PFSK-1 (cell line): ENCODE data around the gene HPD.

Source experiments
- TAF1 ChIP-seq: IDR thresholded peaks from 2 replicates; pipeline ENCODE4 v1.6.1; 2012; ENCODE audit warnings: low read length, control low read depth, borderline replicate concordance; ENCODE audit not compliant: insufficient read depth
- TF ChIP-seq, protein P1 (sequence below), 2 experiments: IDR thresholded peaks; 2 replicates each; pipeline versions ENCODE4 v1.6.1 to v1.8.0; 2011 to 2012; ENCODE audit warnings: low read depth in 2 of 2, low read length in 2 of 2, control low read depth in 1 of 2, inconsistent platforms in 1 of 2, mild to moderate bottlenecking in 1 of 2, moderate library complexity in 1 of 2; ENCODE audit not compliant: insufficient read depth in 1 of 2

DNA sequence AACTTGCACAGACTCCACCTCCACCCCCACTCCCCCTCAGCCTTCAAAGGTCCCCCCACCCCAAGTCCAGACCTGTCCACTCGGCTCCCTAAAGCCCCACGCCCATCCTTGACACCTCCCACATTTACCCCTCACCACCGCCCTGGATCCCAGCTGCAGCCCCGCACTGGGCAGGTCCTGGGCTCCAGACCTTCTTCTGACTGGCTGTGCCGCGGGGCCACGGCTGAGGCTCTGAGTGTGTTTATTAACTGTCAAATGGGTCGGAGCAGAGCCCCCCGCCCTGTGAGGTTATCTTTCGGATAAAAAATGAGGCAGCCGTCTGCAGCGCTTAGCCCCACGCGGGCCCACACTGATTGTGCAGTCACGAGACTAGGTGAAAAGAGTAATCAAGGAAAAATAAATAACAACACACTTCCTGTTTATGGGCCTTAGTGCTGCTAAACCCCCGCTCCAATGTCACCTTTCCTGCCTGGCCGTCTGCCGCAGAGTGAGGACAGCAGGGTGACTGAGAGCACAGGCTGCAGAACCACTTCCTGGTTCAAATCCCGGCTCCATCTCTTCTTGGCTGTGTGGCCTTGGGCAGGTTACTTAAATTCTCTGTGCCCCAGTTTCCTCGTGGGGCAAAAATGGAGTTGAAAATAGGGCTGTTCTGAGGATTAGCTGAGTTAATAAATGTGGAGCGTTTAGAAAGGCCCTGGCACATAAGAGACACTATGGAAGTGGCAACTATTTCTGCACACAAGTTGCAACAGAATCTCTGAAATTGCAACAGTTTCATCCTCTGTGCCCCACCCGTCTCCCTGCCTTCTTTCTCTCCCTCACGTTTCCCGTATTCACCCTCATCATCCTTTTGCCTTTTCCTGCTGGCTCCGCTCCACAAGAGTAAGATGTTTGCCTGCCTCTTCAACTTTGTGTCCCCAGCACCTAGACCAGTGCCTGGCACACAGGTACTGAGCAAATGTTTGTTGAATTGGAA, 45.5 kb downstream of the HPD start:
- TF ChIP-seq, protein P1, sequence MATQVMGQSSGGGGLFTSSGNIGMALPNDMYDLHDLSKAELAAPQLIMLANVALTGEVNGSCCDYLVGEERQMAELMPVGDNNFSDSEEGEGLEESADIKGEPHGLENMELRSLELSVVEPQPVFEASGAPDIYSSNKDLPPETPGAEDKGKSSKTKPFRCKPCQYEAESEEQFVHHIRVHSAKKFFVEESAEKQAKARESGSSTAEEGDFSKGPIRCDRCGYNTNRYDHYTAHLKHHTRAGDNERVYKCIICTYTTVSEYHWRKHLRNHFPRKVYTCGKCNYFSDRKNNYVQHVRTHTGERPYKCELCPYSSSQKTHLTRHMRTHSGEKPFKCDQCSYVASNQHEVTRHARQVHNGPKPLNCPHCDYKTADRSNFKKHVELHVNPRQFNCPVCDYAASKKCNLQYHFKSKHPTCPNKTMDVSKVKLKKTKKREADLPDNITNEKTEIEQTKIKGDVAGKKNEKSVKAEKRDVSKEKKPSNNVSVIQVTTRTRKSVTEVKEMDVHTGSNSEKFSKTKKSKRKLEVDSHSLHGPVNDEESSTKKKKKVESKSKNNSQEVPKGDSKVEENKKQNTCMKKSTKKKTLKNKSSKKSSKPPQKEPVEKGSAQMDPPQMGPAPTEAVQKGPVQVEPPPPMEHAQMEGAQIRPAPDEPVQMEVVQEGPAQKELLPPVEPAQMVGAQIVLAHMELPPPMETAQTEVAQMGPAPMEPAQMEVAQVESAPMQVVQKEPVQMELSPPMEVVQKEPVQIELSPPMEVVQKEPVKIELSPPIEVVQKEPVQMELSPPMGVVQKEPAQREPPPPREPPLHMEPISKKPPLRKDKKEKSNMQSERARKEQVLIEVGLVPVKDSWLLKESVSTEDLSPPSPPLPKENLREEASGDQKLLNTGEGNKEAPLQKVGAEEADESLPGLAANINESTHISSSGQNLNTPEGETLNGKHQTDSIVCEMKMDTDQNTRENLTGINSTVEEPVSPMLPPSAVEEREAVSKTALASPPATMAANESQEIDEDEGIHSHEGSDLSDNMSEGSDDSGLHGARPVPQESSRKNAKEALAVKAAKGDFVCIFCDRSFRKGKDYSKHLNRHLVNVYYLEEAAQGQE (IDR thresholded peaks at IDR 0.05; ENCODE audit: insufficient read depth in 1 of 2, low read depth in 2 of 2, low read length in 2 of 2): no peak
- no peak for TF ChIP-seq TAF1
